NCI-H1436 treated with DMSO at 0.1 percent for 48 hours (cell line): ENCODE measurements around the gene DDOST.
"Not testable (repeated sequence)": the region's sequence is repeated elsewhere in the genome, so short reads cannot be mapped to it uniquely, and the experiment has no call there.

Source experiments
- DNase-seq: peaks from one replicate; lab custom pipeline; 2025; lab: John Stamatoyannopoulos, UW

DDOST gene

GRCh38 chr1:20624709-20625108 lies 36.5 kb downstream of the DDOST start:
- no peak for DNase-seq

GRCh38 chr1:20621012-20621411 lies 40.2 kb downstream of the DDOST start:
- DNase-seq: no peak

- no peak for DNase-seq
These were observed 41.2 kb downstream of the DDOST start for GRCh38 chr1:20619999-20620398.

- DNase-seq: no peak
These were observed 42.6 kb downstream of the DDOST start for GRCh38 chr1:20618550-20618949.

- no peak for DNase-seq
These were observed 44.2 kb downstream of the DDOST start for GRCh38 chr1:20616847-20617487.

- DNase-seq: no peak
These were observed 45.0 kb downstream of the DDOST start for GRCh38 chr1:20615946-20616846.

- no peak for DNase-seq
These were observed 47.0 kb downstream of the DDOST start for GRCh38 chr1:20614131-20614579.

- no peak for DNase-seq
These were observed 48.9 kb downstream of the DDOST start for GRCh38 chr1:20612221-20612746.

- DNase-seq: no peak
These were observed 49.5 kb downstream of the DDOST start for GRCh38 chr1:20611652-20612051.

GRCh38 chr1:20610970-20611369 lies 50.2 kb downstream of the DDOST start:
- DNase-seq: no peak

GRCh38 chr1:20609541-20609940 lies 51.6 kb downstream of the DDOST start:
- DNase-seq: no peak

- not testable (repeated sequence) for DNase-seq
These were observed 54.2 kb downstream of the DDOST start for GRCh38 chr1:20606801-20607570.

GRCh38 chr1:20604678-20605077 lies 56.5 kb downstream of the DDOST start:
- no peak for DNase-seq

- DNase-seq: no peak
These were observed 57.4 kb downstream of the DDOST start for GRCh38 chr1:20603504-20604464.

- DNase-seq: no peak
These were observed 58.2 kb downstream of the DDOST start for GRCh38 chr1:20602851-20603450.
